HS-5 (cell line): Measurements from ENCODE around the gene EGR1.

Experiments
- DNase-seq: peaks from one replicate; pipeline ENCODE4 v3.0.0-alpha.2; 2012; ENCODE audit warnings: low read depth

EGR1 gene

DNA sequence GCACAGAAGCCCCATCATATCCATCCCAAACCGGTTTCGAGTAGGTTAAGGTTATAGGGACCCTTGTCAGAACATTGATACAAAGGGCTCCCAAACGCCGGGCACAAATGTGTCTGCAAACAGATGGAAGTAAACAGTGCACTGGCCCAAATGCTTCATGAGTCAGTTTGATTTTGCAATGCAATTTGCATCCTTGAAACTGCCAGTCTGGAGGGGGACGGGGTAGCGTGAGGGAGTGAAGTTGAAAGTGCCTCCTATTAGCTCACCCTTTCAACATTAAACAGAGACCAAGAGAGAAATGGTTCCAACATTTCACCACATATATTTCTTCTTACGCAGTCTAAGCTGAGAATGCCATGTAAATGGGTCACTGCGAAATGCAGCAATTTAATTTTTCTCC lies 42.2 kb downstream of the EGR1 start:
- DNase-seq = peak; percentile 54

- no peak for DNase-seq
Measured at GRCh38 chr5:138508958-138509357, 43.7 kb downstream of the EGR1 start.

DNA sequence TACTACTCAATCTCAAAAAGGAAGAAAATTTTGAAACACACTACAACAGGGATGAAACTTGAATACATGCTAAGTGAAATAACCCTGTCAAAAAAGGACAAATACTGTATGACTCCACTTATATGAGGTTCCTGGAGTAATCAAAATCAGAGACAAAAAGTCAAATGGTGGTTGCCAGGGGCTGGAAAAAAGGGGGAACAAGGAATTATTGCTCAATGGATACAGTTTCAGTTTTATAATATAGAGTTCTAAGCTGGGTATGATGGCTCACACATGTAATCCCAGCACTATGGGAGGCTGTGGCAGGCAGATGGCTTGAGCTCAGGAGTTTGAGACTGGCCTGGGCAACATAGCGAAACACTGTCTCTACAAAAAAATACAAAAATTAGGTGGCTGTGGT lies 48.7 kb downstream of the EGR1 start:
- DNase-seq = no peak

DNA sequence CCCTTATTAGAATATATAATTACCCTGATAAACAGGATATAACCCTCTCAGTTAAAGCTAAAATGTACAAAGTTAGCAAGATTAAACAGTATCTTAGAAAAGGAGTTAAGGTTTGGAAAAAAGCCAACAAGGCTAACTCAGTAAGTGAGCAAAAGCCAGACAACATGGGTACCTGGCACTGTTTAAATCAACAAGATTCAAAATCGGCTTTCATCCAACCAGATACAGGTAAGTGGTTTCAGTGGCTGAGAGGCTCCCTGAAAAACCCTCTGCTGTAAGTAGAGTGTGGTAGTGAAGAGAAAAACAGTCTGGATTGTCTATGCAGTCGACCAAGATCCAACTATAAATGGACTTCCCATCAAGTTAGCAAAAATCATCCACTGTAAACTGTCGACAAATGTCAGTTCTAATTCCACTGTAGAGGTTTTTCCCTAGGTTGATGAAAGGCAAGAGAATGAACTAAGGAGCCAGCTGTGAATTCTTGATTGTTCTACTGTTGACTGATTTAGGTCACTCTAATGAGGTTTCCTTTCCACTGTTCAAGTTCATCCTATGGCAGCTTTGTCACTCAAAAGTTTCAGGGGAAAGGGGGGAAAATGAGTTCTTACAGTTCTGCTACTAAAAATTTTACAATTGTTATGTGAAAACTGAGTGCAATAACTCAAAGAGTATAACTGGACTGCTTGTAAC lies 50.4 kb downstream of the EGR1 start:
- no peak for DNase-seq

- no peak for DNase-seq
Measured at GRCh38 chr5:138517437-138517836, 52.2 kb downstream of the EGR1 start.
